GM10266 (cell line): ENCODE measurements around the gene GPD1.

Experiments
- DNase-seq: peaks from one replicate; pipeline ENCODE4 v3.0.0; 2012; ENCODE audit errors: extremely low spot score
- CTCF ChIP-seq: IDR thresholded peaks from 2 replicates; pipeline ENCODE4 v1.5.1; 2012; ENCODE audit warnings: mild to moderate bottlenecking, low read depth; ENCODE audit not compliant: control insufficient read depth, insufficient read depth; ENCODE audit errors: missing control alignments

Gene GPD1

GRCh38 chr12:50088577-50089335 is 15.1 kb upstream of the GPD1 start:
- DNase-seq = peak; percentile 78

GRCh38 chr12:50089730-50090129 is 14.1 kb upstream of the GPD1 start:
- TF ChIP-seq CTCF = no peak
- DNase-seq = no peak

More at GRCh38 chr12:50088577-50089335, 15.1 kb upstream of the GPD1 start:
- peak; percentile 83 for TF ChIP-seq CTCF

DNA sequence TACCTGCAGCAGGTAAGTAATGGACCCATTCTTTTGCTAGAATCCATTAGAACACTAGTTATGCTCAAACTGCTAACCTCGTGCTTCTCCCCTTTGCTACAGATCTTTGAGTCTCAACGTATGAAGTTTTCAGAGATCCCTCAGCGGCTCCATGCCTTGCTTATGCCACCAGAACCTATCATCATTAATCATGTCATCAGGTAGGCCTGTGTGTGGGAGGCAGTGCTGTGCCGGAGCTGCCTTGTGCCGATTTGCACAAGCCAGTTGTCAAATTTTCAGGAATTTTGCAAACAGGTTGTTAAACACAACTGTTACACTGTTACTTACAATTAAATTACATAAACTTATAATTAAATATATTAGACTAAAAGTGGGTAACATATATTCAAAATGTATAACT is 13.4 kb upstream of the GPD1 start:
- no peak for TF ChIP-seq CTCF
- no peak for DNase-seq

GRCh38 chr12:50097952-50098351 is 5.9 kb upstream of the GPD1 start:
- TF ChIP-seq CTCF = no peak
- DNase-seq = no peak

- TF ChIP-seq CTCF = no peak
- no peak for DNase-seq
These were observed 4.4 kb upstream of the GPD1 start for GRCh38 chr12:50099302-50100008.

DNA sequence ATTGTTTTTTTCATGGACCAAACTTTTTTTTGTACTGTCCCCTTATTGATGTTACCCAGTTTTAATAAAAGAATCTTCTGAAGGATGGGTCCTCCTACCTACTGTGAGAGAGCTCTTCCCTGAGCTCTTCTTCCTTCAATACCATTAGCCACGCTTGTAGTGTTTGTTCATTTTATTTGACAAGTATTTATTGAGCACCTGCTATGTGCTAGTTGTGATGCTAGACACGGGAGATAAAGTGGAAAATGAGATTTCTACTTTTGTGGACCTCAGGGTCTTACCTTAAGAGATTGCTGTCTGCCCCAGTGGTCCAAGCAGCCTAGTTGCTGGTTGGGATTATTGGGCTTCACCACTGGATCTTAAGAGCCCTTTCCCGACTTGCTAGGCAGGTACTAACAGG is 3.2 kb upstream of the GPD1 start:
- no peak for DNase-seq
- TF ChIP-seq CTCF = no peak

DNA sequence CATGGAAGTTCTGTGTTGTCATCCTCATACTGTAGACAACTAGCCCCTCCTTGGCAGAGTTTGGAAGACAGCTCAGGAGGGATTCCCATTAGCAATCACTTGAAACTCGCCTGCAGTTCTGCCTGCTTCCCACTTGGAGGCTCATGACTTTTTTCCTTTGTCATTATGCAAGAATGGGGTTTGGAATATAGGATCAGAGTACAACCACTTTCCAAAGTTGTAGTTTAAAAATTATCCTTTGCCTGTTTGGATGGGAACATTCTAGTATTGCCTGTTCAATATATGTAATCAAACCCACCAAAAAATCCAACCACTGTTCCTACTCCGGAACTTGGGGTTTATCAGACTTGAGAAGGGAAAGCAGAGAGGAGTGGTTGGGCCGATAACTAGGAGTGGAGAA is 2.1 kb upstream of the GPD1 start:
- no peak for DNase-seq
- no peak for TF ChIP-seq CTCF
